Measurements from ENCODE around the gene RGS2. TPM values are rescaled to one million over a fixed set of nuclear protein-coding genes. Genes with fewer than 3 reads are reported as not detected.

RGS2 gene
- total and polyA plus RNA-seq, 9 of the 15 experiments (the other 6 are each of a cell fraction or from before 2014, with no cell fraction given), result 2.5 to 5.4 (median 3.8) TPM

DNA sequence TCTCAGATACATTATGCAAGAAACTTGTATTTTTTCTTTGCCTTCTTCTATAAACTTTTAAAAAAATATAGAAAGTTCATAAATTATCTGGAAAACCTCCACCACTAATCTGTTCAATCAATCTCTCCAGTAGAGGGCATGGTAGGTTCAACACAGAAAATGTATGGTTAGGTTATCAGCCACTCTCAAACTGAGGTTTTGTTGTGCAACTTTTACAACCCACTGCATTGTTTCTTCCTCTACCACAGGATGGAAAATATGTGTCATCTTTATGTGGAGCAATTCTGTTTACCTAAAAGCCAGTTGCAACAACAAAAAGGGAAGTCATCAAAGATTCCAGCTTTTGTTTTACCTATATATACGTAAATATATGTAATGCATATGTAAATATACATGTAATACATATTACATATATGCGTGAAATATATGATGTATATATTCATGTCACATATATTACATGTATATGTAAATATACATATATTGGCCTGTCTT is 3.0 kb upstream of the RGS2 start (continued):
- TF ChIP-seq JUND (IDR thresholded peaks at IDR 0.05; ENCODE audit: borderline replicate concordance, low read depth, low read length) (peak; percentile 89), JUND (tag; IDR thresholded peaks at IDR 0.05; ENCODE audit: borderline replicate concordance, low read depth, low read length) (peak; percentile 96), ZZZ3 (IDR thresholded peaks at IDR 0.05) (no peak), FOXP1 (CRISPR knock-in tag; IDR thresholded peaks at IDR 0.05) (0 out of 2 replicates have a peak, but pooled peaks have one; percentile 56), ZC3H8 (IDR thresholded peaks at IDR 0.05) (no peak), FOXK2 (conservative IDR thresholded peaks at IDR 0.05 in 1 of 2, IDR thresholded peaks at IDR 0.05 in 1 of 2; ENCODE audit: low read depth in 2 of 2) (peak in 1 of 2 experiments; percentile 19; a peak in 1 of 4 replicates), FOSL1 (tag; conservative IDR thresholded peaks at IDR 0.05) (peak; percentile 97), RCOR1 (IDR thresholded peaks at IDR 0.05; ENCODE audit: borderline replicate concordance in 1 of 2, low read depth in 2 of 2, low read length in 2 of 2) (peak in 1 of 2 experiments; percentile 77; a peak in 2 of 4 replicates), EP400 (IDR thresholded peaks at IDR 0.05) (peak; percentile 30; the same call in 1 of the 2 replicates), ADNP (tag; IDR thresholded peaks at IDR 0.05) (peak; percentile 21; the same call in 1 of the 2 replicates), GABPA (tag; conservative IDR thresholded peaks at IDR 0.05; ENCODE audit: low read depth) (0 out of 2 replicates have a peak, but pooled peaks have one; percentile 21), TRIM24 (IDR thresholded peaks at IDR 0.05) (peak; percentile 29 to 72; a peak in 2 of 4 replicates), LCOR (CRISPR knock-in tag; IDR thresholded peaks at IDR 0.05) (peak; percentile 32; the same call in 1 of the 2 replicates), JUN (IDR thresholded peaks at IDR 0.05; ENCODE audit: borderline replicate concordance, low read depth, low read length) (peak; percentile 87), JUN (CRISPR knock-in tag; IDR thresholded peaks at IDR 0.05; ENCODE audit: borderline replicate concordance) (no peak), ARID1B (IDR thresholded peaks at IDR 0.05) (peak; percentile 64; the same call in 1 of the 2 replicates), FOS (IDR thresholded peaks at IDR 0.05; ENCODE audit: extremely low read depth, insufficient read length) (peak; percentile 31), SMARCE1 (IDR thresholded peaks at IDR 0.05) (peak; percentile 81; the same call in 1 of the 2 replicates)
- TF ChIP-seq, protein P1, sequence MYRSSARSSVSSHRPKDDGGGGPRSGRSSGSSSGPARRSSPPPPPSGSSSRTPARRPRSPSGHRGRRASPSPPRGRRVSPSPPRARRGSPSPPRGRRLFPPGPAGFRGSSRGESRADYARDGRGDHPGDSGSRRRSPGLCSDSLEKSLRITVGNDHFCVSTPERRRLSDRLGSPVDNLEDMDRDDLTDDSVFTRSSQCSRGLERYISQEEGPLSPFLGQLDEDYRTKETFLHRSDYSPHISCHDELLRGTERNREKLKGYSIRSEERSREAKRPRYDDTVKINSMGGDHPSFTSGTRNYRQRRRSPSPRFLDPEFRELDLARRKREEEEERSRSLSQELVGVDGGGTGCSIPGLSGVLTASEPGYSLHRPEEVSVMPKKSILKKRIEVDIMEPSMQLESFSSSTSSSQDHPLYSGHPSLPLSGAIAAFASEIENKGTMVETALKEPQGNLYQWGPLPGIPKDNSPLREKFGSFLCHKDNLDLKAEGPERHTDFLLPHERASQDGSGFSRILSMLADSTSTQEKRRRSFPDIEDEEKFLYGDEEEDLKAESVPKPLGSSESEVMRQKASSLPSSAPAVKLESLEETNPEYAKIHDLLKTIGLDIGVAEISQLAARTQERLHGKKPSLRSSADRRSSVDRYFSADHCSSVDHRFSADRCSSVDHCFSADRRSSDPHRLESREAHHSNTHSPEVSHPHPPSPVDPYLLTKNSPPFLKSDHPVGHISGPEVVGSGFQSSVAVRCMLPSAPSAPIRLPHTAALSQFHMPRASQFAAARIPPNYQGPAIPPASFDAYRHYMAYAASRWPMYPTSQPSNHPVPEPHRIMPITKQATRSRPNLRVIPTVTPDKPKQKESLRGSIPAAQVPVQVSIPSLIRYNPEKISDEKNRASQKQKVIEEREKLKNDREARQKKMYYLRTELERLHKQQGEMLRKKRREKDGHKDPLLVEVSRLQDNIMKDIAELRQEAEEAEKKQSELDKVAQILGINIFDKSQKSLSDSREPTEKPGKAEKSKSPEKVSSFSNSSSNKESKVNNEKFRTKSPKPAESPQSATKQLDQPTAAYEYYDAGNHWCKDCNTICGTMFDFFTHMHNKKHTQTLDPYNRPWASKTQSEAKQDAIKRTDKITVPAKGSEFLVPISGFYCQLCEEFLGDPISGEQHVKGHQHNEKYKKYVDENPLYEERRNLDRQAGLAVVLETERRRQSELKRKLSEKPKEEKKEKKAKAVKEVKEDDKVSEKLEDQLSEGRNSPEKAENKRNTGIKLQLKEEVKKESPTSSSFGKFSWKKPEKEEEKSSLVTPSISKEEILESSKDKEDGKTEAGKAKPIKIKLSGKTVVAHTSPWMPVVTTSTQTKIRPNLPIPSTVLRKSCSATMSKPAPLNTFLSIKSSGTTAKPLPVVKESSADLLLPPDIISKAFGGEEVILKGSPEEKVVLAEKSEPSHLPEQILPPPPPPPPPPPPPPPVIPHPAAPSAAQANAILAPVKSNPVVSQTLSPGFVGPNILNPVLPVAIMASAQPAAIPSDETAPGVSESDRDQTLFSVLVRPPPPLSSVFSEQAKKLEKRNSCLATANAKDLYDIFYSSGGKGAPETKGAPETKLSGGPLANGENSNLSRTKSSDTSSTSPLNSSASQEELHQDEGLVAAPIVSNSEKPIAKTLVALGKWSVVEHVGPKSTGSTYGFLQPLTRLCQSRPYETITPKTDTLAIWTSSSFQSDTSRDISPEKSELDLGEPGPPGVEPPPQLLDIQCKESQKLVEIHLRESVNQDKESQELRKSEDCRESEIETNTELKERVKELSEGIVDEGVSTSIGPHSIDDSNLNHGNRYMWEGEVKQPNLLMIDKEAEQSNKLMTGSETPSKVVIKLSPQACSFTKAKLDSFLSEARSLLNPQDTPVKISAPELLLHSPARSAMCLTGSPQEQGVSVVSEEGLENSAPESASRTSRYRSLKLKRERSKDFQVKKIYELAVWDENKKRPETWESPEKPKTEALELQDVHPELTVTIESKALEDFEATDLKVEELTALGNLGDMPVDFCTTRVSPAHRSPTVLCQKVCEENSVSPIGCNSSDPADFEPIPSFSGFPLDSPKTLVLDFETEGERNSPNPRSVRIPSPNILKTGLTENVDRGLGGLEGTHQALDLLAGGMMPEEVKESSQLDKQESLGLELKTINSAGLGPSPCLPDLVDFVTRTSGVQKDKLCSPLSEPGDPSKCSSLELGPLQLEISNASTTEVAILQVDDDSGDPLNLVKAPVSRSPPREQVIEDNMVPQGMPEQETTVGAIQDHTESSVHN (IDR thresholded peaks at IDR 0.05; ENCODE audit: borderline replicate concordance in 1 of 2, low read depth in 1 of 2), result peak in 1 of 2 experiments; percentile 56; a peak in 1 of 4 replicates
- TF ChIP-seq, protein P2, sequence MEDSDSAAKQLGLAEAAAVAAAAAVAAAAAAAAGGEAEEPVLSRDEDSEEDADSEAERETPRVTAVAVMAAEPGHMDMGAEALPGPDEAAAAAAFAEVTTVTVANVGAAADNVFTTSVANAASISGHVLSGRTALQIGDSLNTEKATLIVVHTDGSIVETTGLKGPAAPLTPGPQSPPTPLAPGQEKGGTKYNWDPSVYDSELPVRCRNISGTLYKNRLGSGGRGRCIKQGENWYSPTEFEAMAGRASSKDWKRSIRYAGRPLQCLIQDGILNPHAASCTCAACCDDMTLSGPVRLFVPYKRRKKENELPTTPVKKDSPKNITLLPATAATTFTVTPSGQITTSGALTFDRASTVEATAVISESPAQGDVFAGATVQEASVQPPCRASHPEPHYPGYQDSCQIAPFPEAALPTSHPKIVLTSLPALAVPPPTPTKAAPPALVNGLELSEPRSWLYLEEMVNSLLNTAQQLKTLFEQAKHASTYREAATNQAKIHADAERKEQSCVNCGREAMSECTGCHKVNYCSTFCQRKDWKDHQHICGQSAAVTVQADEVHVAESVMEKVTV (CRISPR knock-in tag; IDR thresholded peaks at IDR 0.05), result peak; percentile 73
